ENCODE measurements around the gene PSENEN.
A peak's percentile ranks its signal among the peaks of the same experiment; 100 is the strongest.

The PSENEN gene

DNA sequence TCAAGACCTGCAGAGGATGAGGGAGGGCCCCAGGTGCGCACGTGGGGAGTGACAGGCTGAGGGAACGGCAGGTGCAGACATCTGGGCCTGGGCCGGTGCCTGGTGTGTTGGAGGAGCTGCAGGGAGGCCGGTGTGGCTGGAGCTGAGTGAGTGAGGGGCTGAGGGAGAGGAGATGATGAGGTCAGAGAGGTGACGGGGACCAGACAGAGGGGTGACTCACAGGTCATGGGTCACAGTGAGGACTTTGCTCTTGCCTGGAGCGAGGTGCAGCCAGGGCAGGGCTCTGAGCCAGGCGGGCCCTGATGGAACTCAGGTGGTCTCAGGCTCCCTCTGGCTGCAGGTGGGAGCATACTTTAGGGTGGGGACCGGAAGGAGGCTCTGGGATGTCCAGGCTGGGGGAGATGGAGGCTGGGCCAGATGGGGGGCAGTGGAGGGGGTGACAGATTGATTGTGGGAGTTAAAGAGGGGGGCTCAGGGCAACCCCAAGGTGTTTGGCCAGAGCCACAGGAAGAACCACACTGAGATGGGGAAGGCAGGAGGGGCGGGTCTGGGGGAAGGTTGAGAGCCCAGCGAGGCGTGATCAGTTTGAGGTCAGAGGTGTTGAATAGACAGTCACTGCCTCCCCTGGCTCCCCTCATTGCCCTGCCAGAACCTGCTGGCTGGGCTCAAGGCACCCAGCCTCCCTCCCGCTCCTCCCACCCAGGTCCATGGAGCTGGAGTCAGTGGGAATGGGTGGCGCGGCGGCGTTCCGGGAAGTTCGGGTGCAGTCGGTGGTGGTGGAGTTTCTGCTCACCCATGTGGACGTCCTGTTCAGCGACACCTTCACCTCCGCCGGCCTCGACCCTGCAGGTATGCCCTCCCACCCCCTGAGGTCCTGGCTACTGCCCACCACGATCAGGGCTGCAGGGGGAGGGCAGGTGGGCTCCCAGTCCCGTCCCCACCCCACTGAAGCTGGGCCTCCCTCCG lies 38.3 kb downstream of the PSENEN start:
- no peak for ATAC-seq (replicated peaks)
- H3K27me3 Mint-ChIP-seq: no peaks in the 10 kb centered on the region
- no peaks in the 10 kb centered on the region for H3K9me3 Mint-ChIP-seq
- no peak for DNase-seq
- no peak overlapping the region for H3K27ac Mint-ChIP-seq
- H3K4me1 Mint-ChIP-seq: peaks cover 4% of the 10 kb centered on the region in 2 donors
- no peak overlapping the region for H3K4me3 Mint-ChIP-seq
- peaks cover 0 to 5% of the 10 kb centered on the region in 2 donors for H3K36me3 Mint-ChIP-seq

DNA sequence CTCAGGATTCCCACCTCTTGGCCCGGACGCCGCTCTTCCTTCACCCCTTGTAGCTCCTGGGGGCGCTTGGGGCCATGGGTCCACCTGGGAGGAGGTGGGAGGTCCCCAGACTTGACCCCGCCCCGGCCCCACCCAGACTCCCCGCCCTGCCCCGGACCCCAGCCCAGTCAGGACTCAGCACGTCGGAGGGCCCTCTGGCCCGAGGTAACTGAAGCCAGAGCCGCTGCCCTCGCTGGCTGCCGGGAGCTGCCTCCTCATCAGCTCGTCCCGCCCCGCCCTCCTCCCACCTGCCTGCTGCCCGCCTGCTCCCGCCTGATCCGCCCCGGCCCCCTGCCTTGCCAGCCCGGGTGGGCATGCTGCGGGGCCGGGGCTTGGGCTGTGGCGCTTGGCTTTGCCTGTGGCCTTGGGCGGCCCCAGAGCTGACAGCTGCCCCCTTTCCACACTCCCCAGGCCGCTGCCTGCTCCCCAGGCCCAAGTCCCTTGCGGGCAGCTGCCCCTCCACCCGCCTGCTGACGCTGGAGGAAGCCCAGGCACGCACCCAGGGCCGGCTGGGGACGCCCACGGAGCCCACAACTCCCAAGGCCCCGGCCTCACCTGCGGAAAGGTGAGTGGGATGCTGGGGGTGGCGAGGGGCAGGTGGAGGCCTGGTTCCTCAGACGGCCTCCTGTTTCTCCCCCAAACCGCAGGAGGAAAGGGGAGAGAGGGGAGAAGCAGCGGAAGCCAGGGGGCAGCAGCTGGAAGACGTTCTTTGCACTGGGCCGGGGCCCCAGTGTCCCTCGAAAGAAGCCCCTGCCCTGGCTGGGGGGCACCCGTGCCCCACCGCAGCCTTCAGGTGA lies 39.3 kb downstream of the PSENEN start:
- DNase-seq (no peak), ATAC-seq (replicated peaks) (no peak)
- H3K4me1 Mint-ChIP-seq: peaks cover 4% of the 10 kb centered on the region in 2 donors
- H3K27ac Mint-ChIP-seq: no peak overlapping the region
- peaks cover 0 to 5% of the 10 kb centered on the region in 2 donors for H3K36me3 Mint-ChIP-seq
- no peak overlapping the region for H3K4me3 Mint-ChIP-seq
- H3K27me3 Mint-ChIP-seq: no peaks in the 10 kb centered on the region
- no peaks in the 10 kb centered on the region for H3K9me3 Mint-ChIP-seq

DNA sequence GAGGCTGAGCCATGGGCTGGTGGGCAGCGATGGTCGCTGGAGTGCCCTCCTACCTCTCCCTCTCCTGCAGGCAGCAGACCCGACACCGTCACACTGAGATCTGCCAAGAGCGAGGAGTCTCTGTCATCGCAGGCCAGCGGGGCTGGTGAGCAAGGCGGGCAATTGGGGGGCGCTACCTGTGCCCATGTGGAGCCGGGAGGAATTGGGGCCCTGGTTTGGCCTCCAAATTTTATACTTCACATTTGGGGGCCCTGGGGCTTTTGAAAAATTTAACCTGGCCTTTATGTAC lies 39.8 kb downstream of the PSENEN start:
- peaks cover 0 to 5% of the 10 kb centered on the region in 2 donors for H3K36me3 Mint-ChIP-seq

DNA sequence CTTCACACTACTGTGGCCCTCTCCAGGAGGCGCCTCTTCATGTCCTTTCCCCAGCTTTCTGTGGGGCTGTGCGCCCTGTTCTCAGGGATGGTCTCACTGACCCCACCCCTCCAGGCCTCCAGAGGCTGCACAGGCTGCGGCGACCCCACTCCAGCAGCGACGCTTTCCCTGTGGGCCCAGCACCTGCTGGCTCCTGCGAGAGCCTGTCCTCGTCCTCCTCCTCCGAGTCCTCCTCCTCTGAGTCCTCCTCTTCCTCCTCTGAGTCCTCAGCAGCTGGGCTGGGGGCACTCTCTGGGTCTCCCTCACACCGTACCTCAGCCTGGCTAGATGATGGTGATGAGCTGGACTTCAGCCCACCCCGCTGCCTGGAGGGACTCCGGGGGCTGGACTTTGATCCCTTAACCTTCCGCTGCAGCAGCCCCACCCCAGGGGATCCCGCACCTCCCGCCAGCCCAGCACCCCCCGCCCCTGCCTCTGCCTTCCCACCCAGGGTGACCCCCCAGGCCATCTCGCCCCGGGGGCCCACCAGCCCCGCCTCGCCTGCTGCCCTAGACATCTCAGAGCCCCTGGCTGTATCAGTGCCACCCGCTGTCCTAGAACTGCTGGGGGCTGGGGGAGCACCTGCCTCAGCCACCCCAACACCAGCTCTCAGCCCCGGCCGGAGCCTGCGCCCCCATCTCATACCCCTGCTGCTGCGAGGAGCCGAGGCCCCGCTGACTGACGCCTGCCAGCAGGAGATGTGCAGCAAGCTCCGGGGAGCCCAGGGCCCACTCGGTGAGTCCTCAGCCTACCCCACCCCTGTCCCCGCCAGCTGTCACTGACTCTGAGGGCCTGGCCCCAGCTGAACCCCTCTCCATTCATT lies 41.1 kb downstream of the PSENEN start:
- Mint-ChIP-seq H3K27me3 (peaks cover 0 to 1% of the 10 kb centered on the region in 2 donors), H3K4me1 (peaks cover 4% of the 10 kb centered on the region in 2 donors), H3K9me3 (no peaks in the 10 kb centered on the region), H3K36me3 (peaks cover 0 to under 1% of the 10 kb centered on the region in 2 donors), H3K4me3 (no peak overlapping the region), H3K27ac (no peak overlapping the region)
- ATAC-seq (replicated peaks) (no peak), DNase-seq (no peak)

More for the DNA sequence above, 39.8 kb downstream of the PSENEN start:
- ATAC-seq (replicated peaks) (no peak), DNase-seq (no peak)
- H3K4me1 Mint-ChIP-seq: peaks cover 4% of the 10 kb centered on the region in 2 donors
- H3K27ac Mint-ChIP-seq: no peak overlapping the region
- H3K4me3 Mint-ChIP-seq: no peak overlapping the region
- no peaks in the 10 kb centered on the region for H3K9me3 Mint-ChIP-seq
- no peaks in the 10 kb centered on the region for H3K27me3 Mint-ChIP-seq

DNA sequence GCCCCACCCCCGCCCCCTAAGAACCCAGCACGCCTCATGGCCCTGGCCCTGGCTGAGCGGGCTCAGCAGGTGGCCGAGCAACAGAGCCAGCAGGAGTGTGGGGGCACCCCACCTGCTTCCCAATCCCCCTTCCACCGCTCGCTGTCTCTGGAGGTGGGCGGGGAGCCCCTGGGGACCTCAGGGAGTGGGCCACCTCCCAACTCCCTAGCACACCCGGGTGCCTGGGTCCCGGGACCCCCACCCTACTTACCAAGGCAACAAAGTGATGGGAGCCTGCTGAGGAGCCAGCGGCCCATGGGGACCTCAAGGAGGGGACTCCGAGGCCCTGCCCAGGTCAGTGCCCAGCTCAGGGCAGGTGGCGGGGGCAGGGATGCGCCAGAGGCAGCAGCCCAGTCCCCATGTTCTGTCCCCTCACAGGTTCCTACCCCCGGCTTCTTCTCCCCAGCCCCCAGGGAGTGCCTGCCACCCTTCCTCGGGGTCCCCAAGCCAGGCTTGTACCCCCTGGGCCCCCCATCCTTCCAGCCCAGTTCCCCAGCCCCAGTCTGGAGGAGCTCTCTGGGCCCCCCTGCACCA lies 41.9 kb downstream of the PSENEN start:
- no peak for DNase-seq
- Mint-ChIP-seq H3K27me3 (peaks cover 1 to 8% of the 10 kb centered on the region in 2 donors), H3K36me3 (no peaks in the 10 kb centered on the region), H3K4me1 (peaks cover 4% of the 10 kb centered on the region in 2 donors), H3K9me3 (no peaks in the 10 kb centered on the region), H3K4me3 (no peak overlapping the region), H3K27ac (no peak overlapping the region)
- no peak for ATAC-seq (replicated peaks)

DNA sequence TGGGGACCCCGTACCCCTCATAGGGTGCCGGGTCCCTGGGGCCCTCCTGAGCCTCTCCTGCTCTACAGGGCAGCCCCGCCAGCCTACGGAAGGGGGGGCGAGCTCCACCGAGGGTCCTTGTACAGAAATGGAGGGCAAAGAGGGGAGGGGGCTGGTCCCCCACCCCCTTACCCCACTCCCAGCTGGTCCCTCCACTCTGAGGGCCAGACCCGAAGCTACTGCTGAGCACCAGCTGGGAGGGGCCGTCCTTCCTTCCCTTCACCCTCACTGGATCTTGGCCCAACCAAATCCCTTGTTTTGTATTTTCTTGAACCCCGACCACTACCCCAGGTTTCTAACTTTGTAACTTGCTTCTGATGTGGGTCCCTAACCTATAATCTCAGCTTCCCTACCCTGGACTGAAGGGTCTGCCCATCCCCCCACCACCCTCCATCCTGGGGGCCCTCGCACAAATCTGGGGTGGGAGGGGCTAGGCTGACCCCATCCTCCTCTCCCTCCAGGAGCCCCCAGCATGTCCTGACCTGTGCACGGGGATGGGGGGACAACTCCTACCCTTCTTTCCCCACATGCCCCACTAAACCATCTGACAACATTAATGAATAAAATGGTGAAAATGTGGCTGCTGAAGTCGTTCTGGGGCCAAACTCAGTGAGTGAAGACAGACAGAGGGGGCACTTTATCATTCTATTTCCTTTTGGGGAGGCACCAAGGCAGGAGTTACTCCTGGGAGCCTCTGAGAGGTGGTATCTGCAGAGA lies 42.9 kb downstream of the PSENEN start:
- H3K27ac Mint-ChIP-seq: no peak overlapping the region
- no peaks in the 10 kb centered on the region for H3K36me3 Mint-ChIP-seq

DNA sequence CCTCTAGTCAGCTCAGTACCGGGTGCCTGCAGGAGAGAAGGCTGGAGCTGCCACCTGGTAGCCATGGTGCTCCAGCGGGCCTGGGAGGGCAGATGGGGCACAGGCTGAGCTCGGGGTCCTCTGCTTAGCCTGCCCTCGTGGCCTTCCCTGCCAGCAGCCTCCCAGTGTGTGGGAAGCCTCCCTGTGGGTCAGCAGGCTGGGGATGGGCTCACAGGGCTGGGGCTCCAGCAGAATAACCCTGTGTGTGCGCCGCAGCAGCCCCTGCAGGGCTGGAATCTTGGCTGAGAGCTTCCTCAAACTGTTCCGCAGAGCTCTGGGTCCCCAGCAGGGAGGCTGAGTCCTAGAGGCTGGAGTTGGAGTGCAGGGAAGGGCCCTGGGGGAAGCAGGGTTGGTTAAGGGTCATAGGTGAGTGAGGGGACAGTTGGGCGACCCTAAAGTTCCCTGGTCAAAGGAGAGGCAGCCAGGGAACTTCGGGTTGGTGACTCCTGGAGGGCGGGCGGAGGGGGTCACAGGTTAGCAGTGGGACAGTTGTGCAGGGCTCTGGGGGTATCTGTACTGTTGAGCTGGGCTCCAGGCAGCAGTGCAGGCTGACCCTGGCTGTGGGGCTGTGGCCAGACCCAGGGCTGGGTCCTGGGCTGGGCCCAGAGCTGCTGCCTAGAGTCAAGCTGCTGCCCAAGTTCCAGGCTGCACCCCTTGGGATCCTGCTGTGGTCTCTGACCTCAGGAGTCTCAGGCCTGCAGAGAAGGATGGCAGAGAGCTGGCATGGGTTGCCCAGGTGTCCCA lies 43.9 kb downstream of the PSENEN start:
- peaks cover 11 to 22% of the 10 kb centered on the region in 2 donors for H3K27me3 Mint-ChIP-seq
- H3K4me3 Mint-ChIP-seq: no peak overlapping the region
- no peak for ATAC-seq (replicated peaks)
- no peak overlapping the region for H3K27ac Mint-ChIP-seq
- DNase-seq: no peak
- no peaks in the 10 kb centered on the region for H3K9me3 Mint-ChIP-seq
- no peaks in the 10 kb centered on the region for H3K36me3 Mint-ChIP-seq
- peaks cover 0 to 1% of the 10 kb centered on the region in 2 donors for H3K4me1 Mint-ChIP-seq

More for the DNA sequence above, 42.9 kb downstream of the PSENEN start:
- no peaks in the 10 kb centered on the region for H3K9me3 Mint-ChIP-seq
- ATAC-seq (replicated peaks): no peak
- no peak overlapping the region for H3K4me3 Mint-ChIP-seq
- H3K4me1 Mint-ChIP-seq: peaks cover 2% of the 10 kb centered on the region in 2 donors
- H3K27me3 Mint-ChIP-seq: peaks cover 7 to 15% of the 10 kb centered on the region in 2 donors
- no peak for DNase-seq

DNA sequence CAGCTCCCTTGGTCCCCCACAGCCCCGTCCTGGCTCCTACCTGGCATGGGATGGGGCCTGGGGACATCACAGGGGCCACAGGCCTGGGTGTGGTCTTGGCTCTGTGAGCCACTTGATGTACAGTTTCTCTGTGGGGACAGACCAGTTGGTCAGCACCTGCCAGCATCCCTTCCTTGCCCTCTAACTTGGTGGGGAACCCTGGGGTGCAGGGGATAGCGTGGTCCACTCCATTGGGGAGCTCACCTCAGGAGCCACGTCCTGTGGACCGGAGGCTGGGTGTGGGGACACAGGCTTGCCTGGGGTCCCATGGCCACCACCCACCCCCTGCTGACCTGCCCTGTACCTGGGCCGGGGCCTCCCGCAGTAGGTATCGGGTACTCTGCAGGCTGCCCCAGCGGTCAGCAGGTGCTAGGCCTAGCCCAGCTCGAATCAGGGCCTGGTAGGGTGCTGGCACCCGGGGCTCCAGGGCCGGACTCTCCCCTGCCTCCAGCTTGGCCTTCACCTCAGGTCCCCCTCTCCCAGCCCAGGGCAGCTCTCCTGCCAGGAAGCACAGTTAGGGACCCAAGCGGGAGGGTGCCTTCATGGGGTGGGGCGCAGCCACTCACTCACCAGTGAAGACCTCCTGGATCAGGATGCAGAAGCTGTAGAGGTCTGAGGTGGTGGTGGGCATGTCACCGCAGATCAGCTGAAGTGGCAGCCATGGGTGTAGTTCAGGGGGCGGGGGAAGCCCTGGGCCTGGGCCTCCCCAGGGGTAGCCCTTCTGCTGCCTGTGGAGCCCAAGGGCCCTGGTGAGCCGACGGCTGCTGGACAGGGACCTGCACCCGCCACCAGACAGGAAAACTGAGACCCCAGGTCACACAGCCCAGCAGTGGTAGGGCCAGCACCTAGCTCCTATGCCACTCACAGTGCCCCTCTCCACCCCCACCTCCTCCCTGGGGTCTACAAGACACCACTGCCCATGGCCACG lies 44.8 kb downstream of the PSENEN start:
- H3K27me3 Mint-ChIP-seq: peaks cover 11 to 22% of the 10 kb centered on the region in 2 donors
- H3K4me1 Mint-ChIP-seq: peaks cover 0 to 1% of the 10 kb centered on the region in 2 donors

DNA sequence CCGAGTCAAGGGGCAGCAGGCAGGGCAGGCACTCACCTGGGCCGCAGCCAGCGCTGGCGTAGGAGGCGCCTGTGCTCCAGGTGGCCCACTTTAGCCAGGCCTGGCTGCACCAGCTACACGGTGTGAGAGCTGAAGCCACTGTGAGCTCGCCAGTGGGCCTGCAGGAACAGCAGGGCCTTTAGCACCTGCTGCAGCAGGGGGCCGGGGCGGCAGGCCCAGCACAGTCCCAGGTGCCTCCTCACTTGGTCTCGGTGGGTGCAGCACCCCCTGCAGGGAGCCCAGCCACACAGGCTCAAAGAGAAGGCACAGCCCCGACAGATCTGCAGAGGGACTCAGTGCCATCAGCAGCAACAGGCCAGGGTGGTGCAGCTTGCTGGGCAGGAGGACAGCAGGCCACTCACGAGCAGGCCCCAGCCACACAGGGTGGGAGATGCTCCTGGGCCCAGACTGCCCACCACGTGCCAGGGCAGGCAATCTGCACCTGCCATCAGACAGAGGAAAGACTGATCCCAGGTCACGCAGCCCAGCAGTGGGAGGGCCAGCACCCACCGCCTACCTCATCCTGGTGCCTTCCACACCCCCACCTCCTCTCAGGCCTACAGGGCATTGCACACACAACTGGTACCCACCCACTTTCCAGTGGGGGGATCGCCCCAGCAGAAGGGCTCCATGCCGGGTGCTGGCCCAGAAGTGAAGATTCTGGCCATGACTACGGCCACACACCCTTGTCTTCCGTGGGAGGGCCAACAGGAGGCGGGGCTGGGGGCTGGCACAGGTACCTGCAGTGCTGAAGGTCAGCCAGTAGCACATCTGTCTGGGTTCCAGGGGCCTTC lies 45.7 kb downstream of the PSENEN start:
- Mint-ChIP-seq H3K9me3 (no peaks in the 10 kb centered on the region), H3K4me3 (no peak overlapping the region), H3K36me3 (no peaks in the 10 kb centered on the region), H3K27me3 (peaks cover 15 to 28% of the 10 kb centered on the region in 2 donors), H3K27ac (no peak overlapping the region), H3K4me1 (peaks cover 0 to 1% of the 10 kb centered on the region in 2 donors)
- peak in 1 of 2 donors; percentile 44 for ATAC-seq (replicated peaks)
- DNase-seq: no peak

More for the DNA sequence above, 44.8 kb downstream of the PSENEN start:
- Mint-ChIP-seq H3K4me3 (no peak overlapping the region), H3K36me3 (no peaks in the 10 kb centered on the region), H3K9me3 (no peaks in the 10 kb centered on the region), H3K27ac (no peak overlapping the region)
- no peak for ATAC-seq (replicated peaks)
- no peak for DNase-seq

DNA sequence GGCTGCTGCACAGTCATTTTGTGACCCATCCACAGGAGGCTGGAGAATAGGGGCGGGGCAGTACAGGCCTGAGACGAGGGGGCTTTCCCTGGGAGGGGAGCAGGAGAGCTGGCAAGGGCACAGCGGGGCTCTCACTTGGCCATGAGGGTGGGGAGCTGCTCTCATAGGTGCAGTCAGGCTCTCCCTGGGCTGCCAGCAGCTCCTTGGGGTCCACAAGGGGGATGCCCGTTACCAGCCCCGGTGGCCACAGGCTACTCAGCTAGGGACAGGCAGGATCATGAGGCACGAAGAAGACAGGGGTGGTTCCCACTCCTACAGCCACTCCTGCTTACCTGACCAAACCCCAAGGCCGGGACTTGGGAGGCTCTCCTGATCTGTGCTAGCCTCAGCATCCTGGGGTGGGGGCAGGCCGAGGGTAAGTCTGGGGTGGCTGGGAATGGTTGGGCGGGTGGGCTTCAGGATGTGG lies 46.4 kb downstream of the PSENEN start:
- peaks cover 21 to 34% of the 10 kb centered on the region in 2 donors for H3K27me3 Mint-ChIP-seq
- peaks cover 3 to 4% of the 10 kb centered on the region in 2 donors for H3K4me1 Mint-ChIP-seq
- ATAC-seq (replicated peaks) (no peak), DNase-seq (no peak)
- H3K27ac Mint-ChIP-seq: no peak overlapping the region
- H3K4me3 Mint-ChIP-seq: no peak overlapping the region
- H3K36me3 Mint-ChIP-seq: no peaks in the 10 kb centered on the region
- no peaks in the 10 kb centered on the region for H3K9me3 Mint-ChIP-seq

DNA sequence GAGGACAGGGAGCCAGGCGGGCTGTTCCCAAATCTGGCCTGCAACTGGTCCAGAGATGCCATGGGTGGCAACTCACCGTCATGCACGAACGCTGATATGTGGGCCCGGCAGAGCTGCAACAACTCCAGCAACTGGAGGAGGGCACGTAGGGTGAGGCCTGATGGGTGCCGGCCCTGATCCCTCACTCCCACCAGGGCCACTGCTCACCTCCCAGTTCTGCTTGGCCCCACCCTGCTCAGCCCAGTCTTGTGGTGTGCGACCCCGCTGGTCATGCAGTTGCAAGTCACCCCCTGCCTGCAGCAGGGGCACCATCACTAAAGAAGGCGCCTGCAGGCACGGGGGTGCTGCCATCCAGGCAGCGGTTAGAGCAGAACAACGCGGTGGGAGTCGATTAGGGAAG lies 46.9 kb downstream of the PSENEN start:
- Mint-ChIP-seq H3K4me3 (no peak overlapping the region), H3K36me3 (no peaks in the 10 kb centered on the region), H3K27me3 (peaks cover 26 to 39% of the 10 kb centered on the region in 2 donors), H3K4me1 (peaks cover 7 to 8% of the 10 kb centered on the region in 2 donors), H3K9me3 (no peaks in the 10 kb centered on the region), H3K27ac (peak overlapping the region; percentile 57)
- DNase-seq: no peak
- no peak for ATAC-seq (replicated peaks)
